Lung (tissue), 12 donors: Measurements from ENCODE around the gene IGFBP1. TPM values are rescaled to one million over a fixed set of nuclear protein-coding genes. Genes with fewer than 3 reads are reported as not detected.
A peak's percentile ranks its signal among the peaks of the same experiment; 100 is the strongest.

Source experiments
- ATAC-seq: fragments of 200-7000 bp; cut with Tn5 transposase; one replicate; pipeline ENCODE4 v1.9.1; 2020; ENCODE audit warnings: moderate number of reproducible peaks; ENCODE audit not compliant: insufficient read depth, low FRiP score
- DNase-seq, 3 donors: peaks; one replicate each; pipeline ENCODE4 v3.0.0-alpha.2; 2013 to 2017
- H3K27ac ChIP-seq, 2 donors: one replicate each; pipeline ENCODE4 v1.5.1; 2013; ENCODE audit warnings: mild to moderate bottlenecking in 2 of 2, moderate library complexity in 2 of 2, control low read depth in 1 of 2, inconsistent platforms in 1 of 2, low read depth in 1 of 2, low read length in 1 of 2
- H3K27me3 ChIP-seq, 3 donors: one replicate each; pipeline ENCODE4 v1.5.1; 2013; ENCODE audit warnings: low read length in 2 of 3; ENCODE audit not compliant: control insufficient read depth in 3 of 3, insufficient read depth in 3 of 3
- H3K36me3 ChIP-seq, 4 donors: one replicate each; pipeline ENCODE4 v1.5.1; 2013; ENCODE audit warnings: low read length in 4 of 4, mild to moderate bottlenecking in 1 of 4, moderate library complexity in 1 of 4; ENCODE audit not compliant: control insufficient read depth in 4 of 4, insufficient read depth in 4 of 4
- H3K4me1 ChIP-seq, 5 donors: one replicate each; pipeline ENCODE4 v1.5.1; 2013; ENCODE audit warnings: low read length in 5 of 5, mild to moderate bottlenecking in 2 of 5, moderate library complexity in 1 of 5; ENCODE audit not compliant: control insufficient read depth in 5 of 5, insufficient read depth in 5 of 5
- H3K4me3 ChIP-seq: one replicate; pipeline ENCODE4 v1.5.1; 2013; ENCODE audit warnings: mild to moderate bottlenecking, control low read depth, moderate library complexity
- H3K9ac ChIP-seq, 2 donors: one replicate each; pipeline ENCODE4 v1.5.1; 2013; ENCODE audit warnings: low read length in 2 of 2, control low read depth in 1 of 2; ENCODE audit not compliant: insufficient read depth in 1 of 2
- H3K9me3 ChIP-seq, 4 donors: one replicate each; pipeline ENCODE4 v1.5.1; 2013; ENCODE audit warnings: low read length in 3 of 4, mild to moderate bottlenecking in 1 of 4, moderate library complexity in 1 of 4; ENCODE audit not compliant: control insufficient read depth in 4 of 4, insufficient read depth in 3 of 4
- WGBS, 2 donors: extraction: QIAGEN DNeasy Blood & Tissue Kit; methylation state at CpG; one replicate each; pipeline ENCODE4 v1.1.7; 2013; 5-methylcytosine and 5-hydroxymethylcytosine counted together
- polyA plus RNA-seq, 2 donors: library from polyadenylated mRNA; stranded (reverse); fragments of 200-250 nt; gene quantifications; one replicate each; pipeline ENCODE4 v1.2.1, GENCODE V29; 2013
- total RNA-seq, 2 donors: library from RNA; depleted of rRNA in 1 of 2; stranded (reverse); fragments of >200 nt in 1 of 2; gene quantifications; one replicate each; pipeline ENCODE4 v1.2.1, GENCODE V29; 2014 to 2021
- TF ChIP-seq, protein P1 (sequence below): IDR thresholded peaks from 2 replicates; pipeline ENCODE4 v1.5.1; 2012; ENCODE audit warnings: mild to moderate bottlenecking; ENCODE audit errors: control extremely low read depth, extremely low read depth
- donor health status: control.
- donor health status: control.
- donor health status: Bipolar disorder and iron deficiency.
- donor health status: healthy.
- donor health status: DM: yes; HTN: yes; CAD: no.

Gene IGFBP1
- total and polyA plus RNA-seq, 4 donors, result 0.06 TPM; not detected in 3

DNA sequence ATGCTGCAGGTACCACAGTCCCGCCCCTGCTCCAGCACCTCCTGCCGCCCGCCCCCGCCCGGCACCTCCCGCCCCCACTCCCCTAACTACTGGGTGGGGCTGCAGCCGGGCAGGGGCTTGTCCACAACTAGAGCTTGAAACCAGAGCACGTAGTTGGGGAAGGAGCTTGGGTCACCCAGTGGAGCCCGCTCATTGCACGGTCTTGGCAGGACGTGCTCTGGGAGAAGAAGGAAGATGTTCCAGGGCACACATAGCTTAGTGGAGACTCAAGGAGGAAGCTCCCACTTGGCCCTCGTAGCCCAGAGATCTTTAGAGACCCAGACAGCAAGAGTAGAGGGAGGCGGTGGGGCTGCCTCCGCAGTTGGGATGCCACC is 692 bp downstream of the IGFBP1 start:
- no peak overlapping the region for H3K4me3 ChIP-seq
- 17 to 18% methylated on average over 14 of the region's 14 CpGs for WGBS, 2 donors
- H3K27me3 ChIP-seq, result peaks cover 7 to 27% (median 15%) of the 10 kb centered on the region in 3 donors
- H3K9ac ChIP-seq, result no peak overlapping the region
- TF ChIP-seq, protein P1, sequence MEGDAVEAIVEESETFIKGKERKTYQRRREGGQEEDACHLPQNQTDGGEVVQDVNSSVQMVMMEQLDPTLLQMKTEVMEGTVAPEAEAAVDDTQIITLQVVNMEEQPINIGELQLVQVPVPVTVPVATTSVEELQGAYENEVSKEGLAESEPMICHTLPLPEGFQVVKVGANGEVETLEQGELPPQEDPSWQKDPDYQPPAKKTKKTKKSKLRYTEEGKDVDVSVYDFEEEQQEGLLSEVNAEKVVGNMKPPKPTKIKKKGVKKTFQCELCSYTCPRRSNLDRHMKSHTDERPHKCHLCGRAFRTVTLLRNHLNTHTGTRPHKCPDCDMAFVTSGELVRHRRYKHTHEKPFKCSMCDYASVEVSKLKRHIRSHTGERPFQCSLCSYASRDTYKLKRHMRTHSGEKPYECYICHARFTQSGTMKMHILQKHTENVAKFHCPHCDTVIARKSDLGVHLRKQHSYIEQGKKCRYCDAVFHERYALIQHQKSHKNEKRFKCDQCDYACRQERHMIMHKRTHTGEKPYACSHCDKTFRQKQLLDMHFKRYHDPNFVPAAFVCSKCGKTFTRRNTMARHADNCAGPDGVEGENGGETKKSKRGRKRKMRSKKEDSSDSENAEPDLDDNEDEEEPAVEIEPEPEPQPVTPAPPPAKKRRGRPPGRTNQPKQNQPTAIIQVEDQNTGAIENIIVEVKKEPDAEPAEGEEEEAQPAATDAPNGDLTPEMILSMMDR, result no peak
- ATAC-seq (peak; percentile 9), DNase-seq (peak in 1 of 3 donors; percentile 5)
- H3K36me3 ChIP-seq, result no peaks in the 10 kb centered on the region
- H3K27ac ChIP-seq, result no peak overlapping the region
- peaks cover 0 to 3% (median 0%) of the 10 kb centered on the region in 4 donors for H3K9me3 ChIP-seq
- H3K4me1 ChIP-seq, result peaks cover 0 to 8% (median 0%) of the 10 kb centered on the region in 5 donors

DNA sequence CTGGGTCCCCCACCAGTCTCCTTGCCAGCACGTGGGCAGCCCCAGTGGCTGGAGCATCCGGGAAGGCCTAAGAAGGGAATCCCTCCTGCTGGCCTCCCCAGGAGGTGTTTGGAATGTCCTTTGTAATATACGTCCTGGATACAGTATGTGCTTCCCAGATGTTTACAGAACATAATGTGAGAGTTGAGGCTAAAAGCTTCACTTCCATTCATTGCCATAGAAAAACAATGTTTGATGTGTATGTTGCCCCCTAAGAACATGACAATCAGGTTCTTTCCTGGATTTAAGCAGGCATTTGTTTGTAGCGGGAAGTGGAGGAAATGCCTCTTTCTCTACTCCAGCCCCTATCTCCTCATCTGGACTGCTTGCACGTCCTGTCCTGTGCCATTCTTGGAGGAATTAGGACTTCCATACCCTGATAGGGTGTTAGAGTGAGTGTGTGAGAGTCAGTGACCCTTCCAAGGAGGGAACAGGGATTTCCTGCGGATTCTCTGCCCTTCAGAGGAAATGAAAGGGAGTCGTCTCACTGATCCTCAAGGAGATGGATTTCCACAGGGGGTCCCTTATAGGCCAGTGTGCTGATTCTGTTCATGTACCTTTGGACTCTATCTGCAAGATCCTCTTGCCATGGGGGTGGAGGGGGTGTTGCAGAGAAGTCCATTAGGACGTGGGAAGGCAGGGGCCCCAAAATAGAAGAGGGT is 1.2 kb downstream of the IGFBP1 start:
- TF ChIP-seq, protein P1, result no peak
- Histone ChIP-seq H3K36me3 (no peaks in the 10 kb centered on the region), H3K27ac (no peak overlapping the region), H3K4me3 (no peak overlapping the region), H3K9ac (no peak overlapping the region), H3K9me3 (peaks cover 0 to 3% (median 0%) of the 10 kb centered on the region in 4 donors), H3K4me1 (peaks cover 0 to 10% (median 0%) of the 10 kb centered on the region in 5 donors), H3K27me3 (peaks cover 7 to 27% (median 15%) of the 10 kb centered on the region in 3 donors)
- 43 to 52% methylated on average over 8 of the region's 8 CpGs for WGBS, 2 donors
- DNase-seq, result peak in 1 of 3 donors; percentile 11
- no peak for ATAC-seq

DNA sequence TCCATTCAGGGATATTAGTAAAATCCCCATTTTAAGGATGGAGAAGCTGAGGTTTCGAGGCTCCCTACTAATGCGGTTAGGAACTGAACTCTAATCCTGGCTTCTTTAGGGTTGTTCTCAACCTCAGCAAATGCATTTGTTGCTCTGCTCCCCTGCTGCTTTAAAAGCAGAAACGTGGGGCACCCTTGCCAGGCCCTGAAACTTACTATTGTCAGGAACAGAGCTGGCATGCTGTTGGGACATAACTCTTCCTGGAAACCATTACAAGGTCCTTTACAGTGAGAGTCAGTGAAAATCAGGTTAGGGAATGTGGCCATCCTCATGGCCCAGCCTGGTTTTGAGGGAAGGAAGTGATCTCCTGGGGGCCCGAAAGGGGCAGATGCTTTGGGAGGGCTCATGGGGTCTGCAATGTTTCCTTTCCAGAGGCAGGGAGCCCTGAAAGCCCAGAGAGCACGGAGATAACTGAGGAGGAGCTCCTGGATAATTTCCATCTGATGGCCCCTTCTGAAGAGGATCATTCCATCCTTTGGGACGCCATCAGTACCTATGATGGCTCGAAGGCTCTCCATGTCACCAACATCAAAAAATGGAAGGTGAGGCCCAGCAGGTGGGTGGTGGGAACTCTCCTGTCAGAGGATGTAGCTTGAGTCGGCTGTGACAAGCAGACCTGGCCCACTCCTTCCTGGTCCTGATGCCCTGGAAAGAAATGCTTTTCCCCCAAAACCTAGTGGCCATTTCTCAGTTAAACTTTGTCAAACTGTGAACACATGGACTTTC is 2.0 kb downstream of the IGFBP1 start:
- Histone ChIP-seq H3K9ac (no peak overlapping the region), H3K27ac (no peak overlapping the region), H3K4me1 (peaks cover 0 to 12% (median 0%) of the 10 kb centered on the region in 5 donors), H3K27me3 (peaks cover 7 to 27% (median 15%) of the 10 kb centered on the region in 3 donors), H3K36me3 (no peaks in the 10 kb centered on the region), H3K9me3 (peaks cover 0 to 3% (median 0%) of the 10 kb centered on the region in 4 donors), H3K4me3 (no peak overlapping the region)
- TF ChIP-seq, protein P1, result no peak
- 85 to 86% methylated on average over 8 of the region's 8 CpGs for WGBS, 2 donors
- no peak for ATAC-seq
- DNase-seq, result no peak
